ENCODE results near the gene SUPT20H.

SUPT20H gene

DNA sequence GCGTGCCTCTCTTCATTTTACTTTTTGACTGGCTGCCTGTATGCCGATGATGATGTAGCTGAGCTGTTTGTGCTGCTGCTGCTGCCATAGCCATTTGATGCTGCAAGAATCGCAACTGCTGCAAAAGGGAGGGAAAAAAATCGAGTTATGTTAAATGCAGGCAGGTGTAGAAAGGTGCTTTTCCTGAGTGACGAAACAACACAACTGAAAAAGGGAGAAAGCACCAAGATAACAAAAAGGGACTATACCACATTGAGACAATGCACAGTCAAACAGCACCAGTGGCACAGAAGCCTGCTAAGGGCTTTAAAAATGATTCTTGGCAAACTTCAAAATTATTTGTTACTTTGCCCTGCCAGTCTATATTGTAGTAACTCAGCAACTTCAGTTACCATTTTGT lies 49.8 kb downstream of the SUPT20H start:
- DNase-seq (ENCODE audit: low read depth in 2 of 3, low spot score in 2 of 3) = no peak

DNA sequence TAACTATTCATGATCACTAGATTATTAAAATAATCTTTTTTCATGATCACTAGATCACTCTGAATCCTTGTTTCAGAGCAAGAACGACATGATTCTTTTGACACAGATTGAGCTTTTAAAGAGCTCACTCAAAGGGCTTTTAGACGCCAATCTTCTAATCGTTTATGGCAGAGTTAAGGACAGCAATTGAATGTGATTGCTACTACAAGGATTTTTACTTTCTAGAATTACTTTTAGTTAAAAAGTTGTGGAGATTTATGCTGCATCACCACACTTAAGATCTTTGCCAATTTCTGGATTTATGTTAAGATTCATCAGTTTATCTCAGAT lies 57.6 kb downstream of the SUPT20H start:
- no peak for DNase-seq (ENCODE audit: low read depth in 2 of 3, low spot score in 2 of 3)

DNA sequence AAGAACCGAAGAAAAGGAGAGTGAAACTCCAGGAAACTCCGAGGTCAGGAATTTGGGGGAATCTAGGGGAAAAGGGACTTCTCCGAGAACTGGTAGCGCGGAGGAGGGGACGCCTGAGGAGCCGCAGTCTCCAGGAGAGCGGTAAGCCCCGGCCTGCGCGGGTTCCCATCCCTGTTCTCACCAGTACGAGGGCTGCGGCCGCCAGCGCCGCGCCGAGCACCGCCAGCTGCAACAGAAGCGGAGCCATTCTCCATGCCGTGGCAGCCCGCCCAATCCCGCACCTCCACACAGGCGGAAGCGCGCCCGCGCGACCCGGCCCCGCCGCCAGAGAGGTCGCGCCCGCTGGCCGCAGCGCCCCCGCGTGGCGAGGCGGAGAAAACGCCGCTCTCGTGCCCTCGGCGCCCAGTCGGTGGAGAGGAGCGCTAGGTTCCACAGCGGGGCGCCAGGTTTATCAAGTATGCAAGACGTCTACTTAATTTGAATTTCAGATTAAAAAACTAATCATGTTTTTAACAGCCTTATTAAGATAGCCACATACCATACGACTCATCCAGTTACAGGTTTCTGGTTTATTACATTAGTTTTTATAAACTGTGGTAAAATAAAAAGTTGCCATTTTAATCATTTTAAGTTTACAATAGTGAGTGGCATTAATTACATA lies 60.3 kb downstream of the SUPT20H start, which contains the start of gene ALG5:
Gene ALG5, minus strand, starts transcription at position 287 of the 661 bp plus-strand sequence. Its CDS starts 40 bp downstream, at position 247.
- DNase-seq (ENCODE audit: low read depth in 2 of 3, low spot score in 2 of 3) = peak; percentile 86 to 89 (median 86)

DNA sequence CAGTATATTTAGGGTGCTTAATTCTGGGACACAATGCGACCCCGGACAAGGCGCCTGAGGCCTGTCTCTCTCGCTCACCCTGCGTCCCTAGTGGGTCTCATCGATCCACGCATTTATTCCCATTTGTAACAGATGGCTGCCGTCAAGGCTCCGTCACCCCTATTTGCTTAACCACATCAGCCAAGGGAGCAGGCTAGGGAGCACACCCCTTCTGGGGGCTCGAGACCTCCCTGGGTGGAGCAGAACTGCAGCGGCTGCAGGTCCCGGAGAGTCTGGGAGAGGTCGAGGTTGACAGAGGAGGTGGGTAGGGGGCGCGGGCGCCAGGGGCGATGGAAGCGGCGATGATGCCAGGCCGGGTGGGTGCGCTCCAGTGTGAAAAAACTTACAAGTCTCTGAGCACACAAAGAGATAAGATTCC lies 60.9 kb downstream of the SUPT20H start:
- DNase-seq (ENCODE audit: low read depth in 2 of 3, low spot score in 2 of 3) = no peak

DNA sequence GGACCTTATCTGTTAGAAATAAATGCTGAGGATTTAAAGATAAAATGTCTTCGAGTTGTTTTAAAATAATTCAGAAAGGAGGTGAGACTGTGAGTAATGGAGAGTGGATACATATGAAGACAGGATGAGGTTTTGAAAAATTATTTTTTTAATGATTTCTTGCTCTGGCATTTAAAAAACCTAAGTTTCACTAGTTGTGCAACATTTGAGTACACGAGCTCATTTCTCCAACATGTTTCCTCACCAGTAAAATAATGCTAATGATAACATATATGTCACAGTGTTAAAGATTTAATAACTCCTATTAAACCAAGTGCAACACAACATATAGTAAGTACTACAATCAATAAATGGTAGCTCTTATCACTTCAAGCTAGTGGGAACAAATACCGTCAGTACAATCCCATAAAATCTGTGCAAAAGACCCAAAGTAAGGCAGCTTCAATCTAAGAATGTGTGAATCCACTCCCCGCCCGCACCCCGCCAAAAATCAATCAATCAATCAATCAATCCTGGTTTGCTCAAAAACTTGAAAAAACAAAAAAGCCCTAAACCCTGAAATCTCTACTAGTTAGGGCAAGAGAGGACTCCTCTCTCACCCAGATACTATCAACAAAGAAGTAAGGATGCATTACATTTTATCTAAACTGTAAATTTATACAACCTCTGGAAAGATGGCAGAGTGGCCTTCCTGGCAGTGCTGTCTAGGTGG lies 61.6 kb downstream of the SUPT20H start:
- no peak for DNase-seq (ENCODE audit: low read depth in 2 of 3, low spot score in 2 of 3)

DNA sequence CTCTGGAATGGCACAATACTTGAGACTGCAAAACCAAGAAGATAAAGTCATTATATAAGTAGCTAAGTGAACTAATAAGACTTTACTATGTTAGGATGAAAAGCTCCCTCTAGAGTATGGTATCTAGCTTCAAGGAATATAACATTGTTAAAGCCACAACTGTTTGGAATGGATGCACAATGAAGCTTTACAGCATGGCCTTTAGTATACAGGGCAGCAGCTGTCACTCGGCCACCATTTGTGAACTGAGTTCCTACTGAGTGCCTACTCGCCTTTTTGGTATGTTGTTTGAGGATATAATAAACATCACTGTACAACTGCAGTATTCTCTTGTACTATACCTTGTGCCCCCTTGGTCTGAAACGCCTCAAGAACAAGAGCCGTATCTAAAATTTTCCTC lies 67.1 kb downstream of the SUPT20H start:
- DNase-seq (ENCODE audit: low read depth in 2 of 3, low spot score in 2 of 3) = no peak

DNA sequence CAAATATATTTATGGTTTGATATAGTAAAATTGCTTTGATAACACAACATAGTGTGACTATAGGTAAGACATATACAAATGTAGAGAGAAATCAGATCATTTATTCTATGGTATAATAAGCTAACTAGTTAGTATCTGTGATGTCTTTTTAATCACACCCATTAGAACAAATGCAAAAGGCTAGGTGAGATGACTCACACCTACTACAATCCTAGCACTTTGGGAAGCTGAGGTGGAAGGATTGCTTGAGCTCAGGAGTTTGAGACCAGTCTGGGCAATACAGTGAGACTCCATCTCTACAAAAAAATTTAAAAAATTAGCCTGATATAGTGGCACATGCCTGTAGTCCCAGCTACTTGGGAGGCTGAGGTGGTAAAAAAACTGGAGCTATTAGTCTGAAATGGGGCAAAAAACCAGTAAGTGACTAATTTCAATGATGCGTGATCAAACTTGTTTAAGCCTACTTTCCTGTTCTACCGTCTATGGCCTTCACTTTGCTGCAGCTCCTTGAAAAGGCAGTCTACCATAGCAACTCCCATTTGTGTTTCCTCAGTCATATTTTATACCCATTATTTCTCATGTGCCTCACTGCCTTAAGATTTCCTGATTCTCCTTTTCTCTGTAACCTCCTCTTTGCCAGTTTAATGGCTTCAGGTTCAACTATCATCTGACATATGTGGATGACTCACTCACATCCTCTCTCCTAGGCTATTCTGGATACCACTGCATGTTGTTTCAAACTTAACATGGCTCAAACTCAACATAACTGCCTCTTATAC lies 72.8 kb downstream of the SUPT20H start:
- no peak for DNase-seq (ENCODE audit: low read depth in 2 of 3, low spot score in 2 of 3)

DNA sequence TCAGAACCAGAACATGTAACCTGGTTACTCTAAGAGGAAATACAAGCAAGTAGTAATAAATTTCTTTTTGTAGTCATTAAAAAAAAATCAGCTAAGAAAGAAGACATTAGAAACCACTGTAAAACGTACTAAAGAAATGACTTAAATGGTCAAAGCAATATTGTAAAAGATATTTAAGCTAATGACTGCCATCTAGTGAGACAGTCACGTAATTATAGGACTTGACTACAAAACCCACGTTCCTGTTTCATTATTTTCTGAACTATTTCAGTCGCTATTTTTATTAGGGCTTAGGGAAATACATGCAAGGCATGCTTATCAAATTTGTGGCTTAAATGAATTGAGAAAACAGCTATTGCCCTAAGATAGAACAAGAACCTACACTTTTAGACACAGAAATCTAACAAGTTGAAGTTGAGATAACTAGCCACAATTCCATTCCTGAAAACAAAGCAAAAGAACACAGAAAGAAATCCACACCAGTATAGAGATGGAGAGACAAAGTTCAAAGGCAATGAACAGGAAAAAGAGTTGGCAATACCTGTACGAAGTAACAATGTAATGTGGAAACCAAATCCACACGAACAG lies 78.2 kb downstream of the SUPT20H start:
- DNase-seq (ENCODE audit: low read depth in 2 of 3, low spot score in 2 of 3) = no peak

DNA sequence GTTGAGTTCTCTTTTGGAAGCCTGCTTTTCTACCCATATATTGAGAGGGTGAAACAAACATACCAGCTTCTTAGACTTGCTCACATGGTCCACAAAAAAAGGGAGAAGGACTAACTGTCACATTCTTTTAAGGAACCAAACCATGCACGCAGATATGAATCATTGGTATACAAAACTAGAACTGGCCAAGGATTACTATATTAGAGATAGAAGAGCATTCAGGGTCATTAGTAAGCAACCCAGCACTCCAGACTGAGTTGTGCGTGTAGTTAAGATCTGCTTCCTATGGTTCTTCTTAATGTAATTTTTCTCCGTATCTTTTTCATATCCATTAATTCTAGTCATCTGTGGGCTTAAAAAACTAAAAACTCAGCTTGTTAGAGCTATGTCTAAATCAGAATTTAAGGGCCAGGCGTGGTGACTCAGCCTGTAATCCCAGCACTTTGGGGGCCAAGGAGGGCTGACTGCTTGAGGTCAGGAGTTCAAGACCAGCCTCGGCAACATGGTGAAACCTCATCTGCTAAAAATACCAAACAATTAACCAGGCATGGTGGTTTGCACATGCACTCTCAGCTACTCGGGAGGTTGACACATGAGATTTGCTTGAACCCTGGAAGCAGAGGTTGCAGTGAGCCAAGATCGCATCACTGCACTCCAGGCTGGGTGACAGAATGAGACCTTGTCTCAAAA lies 80.0 kb downstream of the SUPT20H start:
- no peak for DNase-seq (ENCODE audit: low read depth in 2 of 3, low spot score in 2 of 3)

DNA sequence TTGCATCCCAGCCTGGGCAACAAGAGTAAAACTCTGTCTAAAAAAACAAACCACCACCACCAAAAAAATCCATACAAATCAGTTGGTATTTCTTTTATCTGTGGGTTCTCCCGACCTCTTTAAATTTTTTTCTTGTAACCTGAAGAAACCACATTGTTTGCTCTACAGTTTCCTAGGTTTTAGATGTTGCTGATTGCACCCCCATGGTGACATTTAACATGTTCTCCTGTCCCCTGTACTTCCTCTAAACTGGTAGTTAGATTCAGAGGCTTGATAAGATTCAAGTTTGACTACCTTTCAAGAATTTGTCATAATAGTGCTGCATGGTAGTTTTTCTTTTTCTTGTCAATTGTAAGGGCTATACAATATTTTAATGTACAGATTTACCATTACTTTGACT lies 84.3 kb downstream of the SUPT20H start:
- DNase-seq (ENCODE audit: low read depth in 2 of 3, low spot score in 2 of 3) = no peak

DNA sequence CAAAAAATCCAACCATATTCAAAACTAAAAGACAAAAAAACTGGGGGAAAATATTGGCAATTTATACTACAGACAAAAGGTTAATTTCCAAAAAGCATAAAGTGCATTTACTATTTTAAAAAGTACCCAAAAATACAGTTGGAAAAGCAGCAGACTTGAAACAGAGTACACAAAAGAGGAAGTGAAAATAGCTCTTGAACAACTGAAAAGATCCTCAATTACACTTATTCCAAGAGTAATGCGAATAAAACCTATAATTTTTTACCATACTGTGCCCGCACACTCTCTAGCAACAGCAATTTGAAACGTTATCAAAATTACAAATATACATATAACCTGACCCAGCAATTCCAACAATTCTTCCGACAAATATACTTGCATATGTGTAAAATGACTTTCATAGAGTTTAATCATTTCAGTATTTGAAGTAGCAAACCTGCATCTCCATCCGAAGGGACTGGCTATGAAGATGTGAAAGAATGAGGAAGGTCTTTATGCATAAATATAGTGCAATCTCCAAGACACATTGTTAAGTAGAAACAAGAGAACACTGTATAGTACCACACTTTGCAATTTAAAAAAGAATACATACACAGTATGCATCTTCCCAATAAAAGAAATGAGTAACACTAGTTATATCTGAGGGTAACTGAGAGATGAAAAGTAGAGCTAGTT lies 85.7 kb downstream of the SUPT20H start:
- no peak for DNase-seq (ENCODE audit: low read depth in 2 of 3, low spot score in 2 of 3)

DNA sequence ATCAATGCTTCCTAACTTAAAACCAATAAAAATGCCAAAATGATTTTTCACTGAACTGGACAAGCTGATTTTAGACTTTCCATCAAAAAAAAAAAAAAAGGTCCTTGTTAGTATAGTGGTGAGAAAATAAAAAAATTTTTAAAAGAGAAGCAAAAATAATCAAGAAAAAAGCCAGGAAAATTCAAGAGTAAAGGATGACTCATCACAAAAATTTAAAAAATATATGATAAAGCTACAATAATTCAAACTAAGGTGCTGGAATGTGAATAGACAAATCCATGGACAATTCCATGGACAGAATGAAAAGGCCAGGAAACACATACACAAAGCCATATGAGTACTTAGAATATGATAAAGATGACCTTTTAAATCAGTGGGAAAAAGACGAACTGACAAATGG lies 86.5 kb downstream of the SUPT20H start:
- DNase-seq (ENCODE audit: low read depth in 2 of 3, low spot score in 2 of 3) = no peak

DNA sequence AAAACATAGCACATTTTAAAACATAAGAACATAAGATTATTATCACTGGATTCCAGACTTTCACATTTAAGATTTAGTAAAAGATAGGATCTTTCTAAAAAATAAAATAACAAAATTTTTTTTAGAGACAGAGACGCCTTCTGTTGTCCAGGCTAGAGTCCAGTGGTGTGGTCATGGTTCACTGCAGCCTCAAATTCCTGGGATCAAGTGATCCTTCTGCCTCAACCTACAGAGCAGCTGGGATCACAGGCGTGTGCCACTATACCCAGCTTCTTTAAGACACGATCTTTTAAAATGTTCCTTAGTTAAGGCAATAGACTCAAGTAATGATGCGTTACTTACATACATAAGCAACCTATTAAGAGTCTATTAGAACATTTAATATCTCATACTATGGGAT lies 93.1 kb downstream of the SUPT20H start:
- DNase-seq (ENCODE audit: low read depth in 2 of 3, low spot score in 2 of 3) = no peak

DNA sequence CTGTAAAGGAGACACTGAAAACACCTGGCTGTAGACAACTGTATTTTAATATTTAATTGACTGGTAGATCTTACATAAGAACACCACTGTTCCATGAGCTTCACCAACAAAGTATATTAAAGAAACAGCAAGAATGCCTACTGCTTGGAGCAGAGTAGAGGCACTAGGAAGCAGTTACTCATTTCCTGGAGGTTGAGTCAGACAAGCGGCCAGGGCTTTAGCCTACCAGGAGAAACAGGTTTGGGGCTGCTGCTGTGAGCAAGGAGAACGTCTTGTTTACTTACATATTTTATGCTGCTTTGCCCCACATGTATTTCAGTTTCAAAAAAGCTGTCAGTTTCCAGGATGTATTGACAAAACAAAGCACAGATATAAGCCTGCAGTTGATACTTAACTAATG lies 93.7 kb downstream of the SUPT20H start:
- DNase-seq (ENCODE audit: low read depth in 2 of 3, low spot score in 2 of 3) = no peak

DNA sequence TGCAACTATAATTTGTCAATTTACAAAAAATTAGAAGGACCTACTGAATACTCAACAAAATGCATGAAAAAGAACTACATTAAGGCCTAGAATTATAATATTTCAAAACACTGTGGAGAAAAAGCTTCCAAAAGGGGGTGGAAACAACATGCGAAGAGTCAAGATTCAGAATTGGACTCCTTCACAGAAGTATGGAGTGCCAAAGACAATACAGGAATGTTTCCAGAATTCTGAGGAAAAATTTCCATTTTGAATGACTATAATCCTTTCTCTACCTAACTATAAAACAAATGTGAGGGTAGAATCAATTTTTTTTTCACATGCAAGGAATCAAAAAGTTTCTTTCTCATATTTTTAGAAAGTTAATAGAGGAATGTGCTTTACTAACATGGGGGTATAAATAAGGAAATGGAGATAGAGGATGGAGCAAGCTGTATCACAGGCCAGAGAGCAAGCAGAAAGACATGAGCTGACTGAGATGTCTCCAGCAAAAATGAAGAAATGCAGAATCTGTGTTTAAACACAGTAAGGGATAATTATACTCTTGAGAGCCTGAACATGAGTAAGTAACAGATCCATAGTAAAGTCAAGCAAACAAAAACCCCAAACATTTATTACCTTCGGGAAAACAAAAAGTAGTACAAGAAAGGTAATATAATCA lies 99.9 kb downstream of the SUPT20H start:
- DNase-seq (ENCODE audit: low read depth in 2 of 3, low spot score in 2 of 3) = no peak
